Head of caudate nucleus (tissue), 42 donors: ENCODE measurements around the gene BAIAP3.
"Not testable (repeated sequence)": the region's sequence is repeated elsewhere in the genome, so short reads cannot be mapped to it uniquely, and the experiment has no call there.

Source experiments
- DNase-seq, 42 donors: peaks; one replicate each; pipeline versions ENCODE4 v3.0.0 to v3.0.0-alpha.2; 2020 to 2021; ENCODE audit warnings: mixed read lengths in 7 of 42
- intact Hi-C: fragments of 100-400 bp; cut with DNase I; formaldehyde crosslinking; loops from one replicate; pipeline ENCODE4 v1.15.0; 2022

BAIAP3 gene

GRCh38 chr16:1326946-1327618 lies 6.4 kb upstream of the BAIAP3 start:
- intact Hi-C loops, result no loop called here
- DNase-seq, result no peak

GRCh38 chr16:1327619-1327947 lies 5.9 kb upstream of the BAIAP3 start:
- DNase-seq, result no peak
- intact Hi-C loops, result no loop called here

DNA sequence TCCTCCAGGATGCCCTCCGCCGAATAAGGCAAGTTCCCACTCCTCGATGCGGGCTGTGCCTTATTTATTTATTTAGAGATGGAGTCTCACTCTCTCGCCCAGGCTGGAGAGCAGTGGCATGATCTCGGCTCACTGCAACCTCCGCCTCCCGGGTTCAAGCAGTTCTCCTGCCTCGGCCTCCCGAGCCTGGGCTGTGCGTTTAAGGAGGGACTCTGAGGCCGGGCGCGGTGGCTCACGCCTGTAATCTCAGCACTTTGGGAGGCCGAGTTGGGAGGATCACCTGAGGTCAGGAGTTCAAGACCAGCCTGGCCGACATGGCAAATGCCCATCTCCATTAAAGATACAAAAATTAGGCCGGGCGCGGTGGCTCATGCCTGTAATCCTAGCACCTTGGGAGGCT lies 5.3 kb upstream of the BAIAP3 start:
- intact Hi-C loops, DNase-seq: not testable (repeated sequence)

GRCh38 chr16:1328961-1329360 lies 4.5 kb upstream of the BAIAP3 start:
- intact Hi-C loops, DNase-seq: not testable (repeated sequence)

DNA sequence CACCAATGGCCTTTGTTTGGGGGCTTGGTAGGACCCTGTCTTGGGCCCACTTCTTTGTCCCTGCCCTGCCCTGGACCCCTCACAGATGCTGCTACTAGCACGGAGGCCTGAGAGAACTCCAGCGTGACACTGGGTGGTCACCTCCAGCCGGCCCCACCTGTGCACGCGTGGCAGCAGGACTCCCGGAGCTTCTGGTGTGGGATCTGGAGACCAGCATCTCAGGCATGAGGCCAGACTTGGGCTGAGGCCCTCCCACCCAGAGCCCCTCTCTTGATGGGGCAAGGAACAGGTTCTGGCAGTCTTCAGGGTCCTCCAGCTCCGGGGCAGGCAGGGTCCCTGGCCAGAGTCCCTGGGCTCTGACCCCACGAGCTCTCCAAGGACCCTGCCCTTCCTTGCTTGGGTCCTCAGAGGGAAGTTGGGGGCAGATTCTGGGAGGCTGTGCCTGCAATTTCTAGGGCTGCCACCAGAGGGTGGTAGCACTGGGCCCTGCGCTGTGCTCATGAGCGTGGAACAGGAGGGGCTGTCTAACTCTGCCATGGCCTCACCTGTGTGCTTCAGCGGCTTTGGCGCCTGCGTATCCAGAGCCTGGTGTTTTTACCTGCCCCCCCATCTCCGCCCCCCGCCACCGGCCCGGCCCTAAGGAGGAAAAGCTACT lies 3.1 kb upstream of the BAIAP3 start:
- intact Hi-C loops, result no loop called here

GRCh38 chr16:1330931-1331711 lies 2.3 kb upstream of the BAIAP3 start:
- intact Hi-C loops, result no loop called here
- no peak for DNase-seq

More for the DNA sequence above, 3.1 kb upstream of the BAIAP3 start:
- no peak for DNase-seq

DNA sequence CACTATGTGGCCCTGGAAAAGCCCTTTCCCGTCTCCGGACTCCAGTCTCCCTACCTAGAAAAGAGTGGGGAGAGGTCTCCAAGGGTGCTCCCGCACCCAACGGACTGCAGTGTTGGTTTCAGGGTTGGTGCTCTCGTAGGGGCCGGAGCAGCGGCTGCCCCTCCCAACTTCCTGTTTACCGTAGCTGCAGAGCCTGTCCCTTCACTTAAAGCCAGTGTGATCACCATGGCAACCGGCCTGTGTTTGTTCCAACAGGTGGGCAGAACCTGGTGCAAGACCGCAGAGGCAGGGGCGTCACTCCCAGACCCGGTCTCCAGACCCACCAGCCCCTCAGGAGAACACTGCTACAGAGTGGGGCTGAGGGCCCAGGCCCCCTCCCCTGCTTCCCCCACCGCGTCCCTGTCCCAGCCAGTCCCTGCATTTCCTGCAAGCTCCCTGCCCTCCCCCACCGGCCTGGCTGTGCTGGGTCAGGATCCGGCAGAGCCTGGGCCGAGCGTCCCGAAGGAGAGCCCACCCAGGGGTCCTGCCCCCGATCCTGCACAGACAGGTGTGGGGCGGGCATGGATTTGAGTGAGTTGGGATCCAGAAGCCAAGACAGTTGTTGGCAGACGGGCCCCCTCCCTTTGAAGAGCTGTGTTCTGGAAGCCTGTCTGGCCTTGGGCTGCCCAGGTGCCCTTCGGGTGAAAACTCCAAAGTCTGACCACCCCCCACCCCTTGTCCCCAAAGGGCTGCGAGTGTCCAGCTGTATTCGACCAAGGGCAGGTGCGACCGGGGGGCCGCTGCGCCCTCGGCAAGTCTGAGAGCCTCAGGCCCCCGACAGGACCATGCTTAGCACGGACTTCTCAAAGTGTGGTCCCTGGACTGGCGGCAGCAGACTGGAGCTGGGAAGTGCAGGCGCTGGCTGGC lies 1.5 kb upstream of the BAIAP3 start:
- intact Hi-C loops, result no loop called here
- DNase-seq, result peak in 2 of 42 donors; percentile 32 to 34

- intact Hi-C loops, result no loop called here
- DNase-seq, result no peak
These were observed 762 bp upstream of the BAIAP3 start for GRCh38 chr16:1332618-1333148.

GRCh38 chr16:1333854-1334700 lies 632 bp downstream of the BAIAP3 start:
- no peak for DNase-seq
- intact Hi-C loops, result loop anchor here (2.0 kb wide), 1 partner anchor 23 kb away; no protein-coding TSS in a partner anchor

- DNase-seq, result no peak
- intact Hi-C loops, result loop anchor here (2.0 kb wide), 1 partner anchor 24 kb away; no protein-coding TSS in a partner anchor
These were observed 1.3 kb downstream of the BAIAP3 start for GRCh38 chr16:1334739-1335138.

- DNase-seq, result peak in 16 of 42 donors; percentile 12 to 71 (median 34)
- intact Hi-C loops, result loop anchor here (2.0 kb wide), 1 partner anchor 25 kb away; no protein-coding TSS in a partner anchor
These were observed 1.9 kb downstream of the BAIAP3 start for GRCh38 chr16:1335211-1335971.

DNA sequence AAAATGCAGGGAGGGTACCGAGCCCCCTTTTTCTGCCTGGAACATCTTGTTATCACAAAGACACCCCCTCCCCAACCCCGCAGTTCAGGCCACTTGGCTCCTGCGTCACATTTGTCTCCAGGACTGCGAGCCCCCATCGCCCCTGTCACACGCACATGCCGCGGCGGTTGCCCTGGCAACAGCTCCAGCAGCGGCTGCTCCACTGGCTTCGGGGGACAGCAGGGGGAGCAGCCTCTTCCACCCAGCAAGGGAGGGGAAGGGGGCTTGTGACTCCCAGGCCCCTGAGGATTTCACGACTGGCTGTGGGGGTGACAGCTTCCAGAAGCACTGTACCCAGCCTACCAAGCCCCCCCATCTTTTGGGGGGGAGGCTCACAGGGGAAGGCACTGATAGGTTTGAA lies 2.6 kb downstream of the BAIAP3 start:
- intact Hi-C loops, result loop anchor here (2.0 kb wide), 1 partner anchor 25 kb away; no protein-coding TSS in a partner anchor
- peak in 38 of 42 donors; percentile 24 to 72 (median 50) for DNase-seq

DNA sequence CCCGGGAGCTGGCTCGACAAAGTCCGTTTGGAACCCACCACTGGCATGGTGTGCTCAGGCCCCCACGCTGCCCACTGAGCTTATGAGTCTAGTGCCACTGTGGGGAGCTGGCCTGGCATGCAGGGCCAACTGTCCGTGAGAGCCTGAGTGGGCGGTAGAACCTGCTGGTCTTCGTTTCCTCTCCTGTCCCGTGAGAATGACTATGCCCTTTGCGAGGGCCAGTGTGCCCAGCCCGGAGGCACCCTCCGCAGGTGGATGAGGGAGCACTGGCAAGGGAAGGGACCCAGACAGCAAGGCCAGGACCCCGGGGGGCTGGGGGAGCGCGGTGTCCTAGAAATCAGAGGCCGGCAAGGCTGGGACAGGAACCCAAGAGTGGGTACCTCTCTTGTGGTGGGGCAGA lies 3.2 kb downstream of the BAIAP3 start:
- intact Hi-C loops, result no loop called here

GRCh38 chr16:1337486-1337885 lies 4.0 kb downstream of the BAIAP3 start:
- no peak for DNase-seq

More for the DNA sequence above, 3.2 kb downstream of the BAIAP3 start:
- no peak for DNase-seq

DNA sequence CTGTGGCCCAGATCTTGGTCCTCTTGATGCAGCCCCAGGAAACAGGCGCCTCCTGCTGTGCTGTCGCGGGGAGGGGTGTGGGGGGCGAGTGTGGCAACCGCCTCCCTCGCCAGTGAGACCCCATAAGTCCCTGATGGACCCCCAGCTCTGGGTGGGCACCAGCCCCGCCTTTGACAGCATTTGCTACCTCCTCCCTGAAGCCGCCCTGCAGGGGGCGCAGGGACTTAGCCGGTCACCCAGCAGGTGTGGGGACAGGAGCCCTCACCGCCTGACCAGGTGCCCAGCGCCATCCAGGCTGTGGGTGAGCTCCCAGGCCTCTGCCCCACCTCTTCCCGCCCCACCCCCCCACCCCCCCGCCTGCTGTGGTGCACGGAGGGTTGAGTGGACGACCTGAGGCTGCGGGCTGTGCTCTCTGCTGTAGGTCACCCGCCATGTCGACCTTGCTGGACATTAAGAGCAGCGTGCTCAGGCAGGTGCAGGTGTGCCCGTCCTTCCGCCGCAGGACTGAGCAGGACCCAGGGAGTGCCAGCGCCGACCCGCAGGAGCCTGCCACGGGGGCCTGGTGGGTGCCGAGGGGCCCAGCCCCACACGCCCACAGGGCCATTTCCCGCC lies 4.8 kb downstream of the BAIAP3 start:
- intact Hi-C loops, result no loop called here

More at GRCh38 chr16:1337486-1337885, 4.0 kb downstream of the BAIAP3 start:
- intact Hi-C loops, result no loop called here

DNA sequence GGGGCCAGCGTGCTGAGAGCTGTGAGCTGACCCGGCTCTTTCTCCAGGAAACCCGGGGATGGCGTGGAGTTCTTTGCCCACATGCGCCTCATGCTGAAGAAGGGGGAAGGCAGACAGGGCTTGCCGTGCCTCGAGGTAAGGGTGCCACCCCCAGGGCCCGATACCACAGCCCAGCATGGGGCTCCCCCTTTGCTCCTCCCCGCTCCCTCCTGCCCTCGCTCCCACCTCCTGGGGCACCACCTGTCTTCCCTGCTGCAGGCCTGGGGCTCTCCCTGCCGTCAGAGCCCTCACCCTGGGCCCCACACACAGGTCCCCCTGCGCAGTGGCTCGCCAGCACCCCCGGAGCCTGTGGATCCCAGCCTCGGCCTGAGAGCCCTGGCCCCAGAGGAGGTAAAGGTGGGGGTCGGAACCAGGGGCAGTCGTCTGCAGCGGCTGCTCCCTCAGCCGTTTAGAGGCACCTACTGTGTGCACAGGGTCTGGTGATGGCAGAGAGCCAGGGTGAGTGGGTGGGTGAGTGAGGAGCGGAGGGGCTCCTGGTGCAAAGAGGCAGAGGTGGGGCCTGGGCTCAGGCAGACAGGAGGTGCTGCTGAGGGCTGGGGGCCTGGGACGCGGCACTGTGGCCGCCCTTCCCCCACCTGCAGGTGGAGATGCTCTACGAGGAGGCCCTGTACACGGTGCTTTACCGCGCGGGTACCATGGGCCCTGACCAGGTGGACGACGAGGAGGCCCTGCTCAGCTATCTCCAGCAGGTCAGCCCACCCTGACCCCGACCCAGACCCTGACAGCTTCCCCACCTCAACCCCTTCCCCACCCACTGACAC lies 5.6 kb downstream of the BAIAP3 start:
- no peak for DNase-seq
- intact Hi-C loops, result no loop called here

More for the DNA sequence above, 4.8 kb downstream of the BAIAP3 start:
- no peak for DNase-seq
